Activated T-cell treated with anti-CD3 and anti-CD28 coated beads for 24 hours (primary cell): ENCODE measurements around the gene MN1.

Experiments used
- DNase-seq: peaks from one replicate; pipeline ENCODE4 v3.0.0-alpha.2; 2020; ENCODE audit warnings: low read depth

MN1 gene

DNA sequence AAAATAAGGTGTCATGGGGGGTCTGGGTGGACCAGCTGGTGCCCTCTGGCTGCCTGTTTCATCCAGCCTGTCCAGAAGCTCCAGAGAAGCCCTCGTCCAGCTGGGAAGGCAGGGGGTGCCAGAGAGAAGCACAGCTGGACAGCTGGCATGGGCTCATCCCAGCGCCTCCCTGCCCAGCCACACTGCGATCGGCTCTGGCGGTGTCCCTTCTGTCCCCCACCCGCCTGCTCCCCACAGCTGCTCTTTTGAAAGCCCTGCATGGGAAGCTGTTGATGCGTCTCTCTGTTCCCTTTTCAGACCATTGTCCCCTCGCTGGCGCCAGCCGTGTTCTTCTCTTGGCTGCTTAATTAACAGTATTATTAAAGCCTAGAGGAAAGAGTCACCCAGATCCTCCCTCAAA, 86.5 kb downstream of the MN1 start:
- no peak for DNase-seq

DNA sequence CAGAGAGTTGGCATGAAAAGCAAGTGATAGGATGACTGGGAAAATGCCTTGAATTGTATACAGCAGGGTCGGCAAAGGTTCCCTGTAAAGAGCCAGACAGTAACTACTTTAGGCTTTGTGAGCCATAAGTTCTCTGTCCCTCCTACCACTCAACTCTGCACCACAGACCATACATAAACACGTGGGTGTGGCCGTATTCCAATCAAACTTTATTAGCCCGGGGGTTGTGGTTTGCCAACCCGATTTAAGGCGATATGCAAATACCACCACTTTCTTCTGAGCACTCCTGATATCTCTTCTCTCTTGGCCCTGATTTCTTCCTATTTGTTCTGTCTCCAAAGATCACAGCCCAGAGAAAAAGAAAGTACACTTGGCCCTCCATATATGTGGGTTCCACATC, 87.5 kb downstream of the MN1 start:
- no peak for DNase-seq

DNA sequence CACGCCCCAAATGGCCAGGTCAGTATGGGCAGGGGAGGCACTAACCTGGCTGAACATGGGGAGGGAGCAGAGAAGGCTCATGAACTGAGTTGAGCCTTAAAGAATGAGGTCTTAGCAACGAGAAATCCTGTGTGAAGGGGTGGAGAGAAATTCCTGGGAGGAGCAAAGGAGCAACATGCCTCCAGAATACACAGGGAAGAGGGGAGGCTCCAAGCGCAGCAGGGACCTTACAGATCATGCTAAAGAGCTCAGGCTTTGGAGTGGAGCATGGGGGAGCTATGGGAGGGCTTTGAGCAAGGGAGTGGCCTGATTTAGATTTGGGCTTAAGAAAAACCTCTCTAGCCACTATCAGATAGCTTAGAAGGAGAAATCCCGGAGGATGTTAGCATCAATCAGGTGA, 88.1 kb downstream of the MN1 start:
- no peak for DNase-seq

DNA sequence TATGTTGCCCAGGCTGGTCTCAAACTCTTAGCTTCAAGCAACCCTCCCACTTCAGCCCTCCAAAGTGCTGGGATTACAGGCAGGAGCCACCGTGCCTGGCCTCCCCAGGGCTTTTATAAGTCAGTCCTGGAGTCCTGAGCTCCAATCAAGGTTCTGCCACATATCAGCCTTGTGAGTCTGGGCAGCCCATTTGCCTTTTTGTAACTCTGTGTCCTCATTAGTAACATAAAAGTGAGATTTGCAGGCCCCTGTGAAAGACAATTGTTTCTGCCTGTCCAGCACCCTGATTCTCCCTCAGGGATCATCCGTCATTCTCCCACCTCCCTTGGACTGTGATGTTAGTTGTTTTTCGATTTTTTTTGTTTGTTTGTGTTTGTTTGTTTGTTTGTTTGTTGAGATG, 89.8 kb downstream of the MN1 start:
- no peak for DNase-seq

DNA sequence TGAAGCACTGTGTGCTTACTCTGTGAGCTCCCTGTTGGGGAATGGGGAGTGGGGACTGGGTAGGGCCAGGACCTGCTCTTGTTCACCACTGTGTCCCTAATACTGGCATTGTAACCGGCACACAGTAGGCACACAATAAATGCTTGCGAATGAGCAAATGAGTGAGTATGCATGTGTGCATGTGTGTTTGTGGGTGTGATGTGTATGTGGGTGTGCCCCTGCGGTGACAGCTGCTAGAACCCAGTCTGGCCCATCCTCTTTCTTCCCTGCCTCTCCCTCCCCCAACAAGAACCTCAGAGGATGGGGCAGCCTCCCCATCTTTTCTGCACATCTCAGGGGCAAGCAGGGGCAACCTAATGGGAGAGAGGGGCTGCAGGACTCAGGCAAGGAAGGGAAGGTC, 90.5 kb downstream of the MN1 start:
- no peak for DNase-seq

DNA sequence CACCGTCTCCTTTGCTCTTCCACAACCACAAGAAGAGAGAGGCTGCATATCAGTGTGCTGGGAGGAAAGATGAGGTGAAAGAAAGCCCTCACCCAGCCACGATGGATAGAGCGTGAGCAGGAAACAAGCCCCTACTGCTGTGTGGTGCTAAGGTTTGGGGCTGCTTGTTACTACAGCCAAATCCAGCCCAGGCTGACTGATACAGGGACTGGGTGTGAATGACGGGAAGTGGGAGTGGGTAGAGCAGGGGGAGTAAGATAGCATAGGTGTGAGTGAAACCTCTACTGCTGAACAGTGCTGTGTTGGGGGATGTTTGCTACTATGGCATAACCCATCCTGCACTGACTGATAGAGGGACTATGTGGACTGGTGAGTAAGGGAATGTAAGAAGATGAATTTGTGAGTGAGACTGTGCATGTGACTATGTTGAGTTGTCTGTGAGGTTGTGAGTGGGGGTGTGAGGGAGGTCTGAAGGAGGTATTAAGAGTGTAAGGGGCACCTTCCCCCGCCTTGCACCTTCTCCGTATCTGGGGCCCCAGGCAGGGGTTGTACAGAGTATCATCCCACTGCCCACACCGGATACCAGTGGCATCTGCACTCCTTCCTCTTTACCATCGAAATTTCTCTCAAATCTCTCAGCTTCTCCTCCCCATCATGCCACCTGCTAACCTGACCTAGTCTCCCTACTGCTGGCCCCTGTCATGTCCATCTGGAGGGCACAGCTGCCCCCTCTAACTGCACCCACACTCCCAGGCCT, 91.5 kb downstream of the MN1 start:
- no peak for DNase-seq

DNA sequence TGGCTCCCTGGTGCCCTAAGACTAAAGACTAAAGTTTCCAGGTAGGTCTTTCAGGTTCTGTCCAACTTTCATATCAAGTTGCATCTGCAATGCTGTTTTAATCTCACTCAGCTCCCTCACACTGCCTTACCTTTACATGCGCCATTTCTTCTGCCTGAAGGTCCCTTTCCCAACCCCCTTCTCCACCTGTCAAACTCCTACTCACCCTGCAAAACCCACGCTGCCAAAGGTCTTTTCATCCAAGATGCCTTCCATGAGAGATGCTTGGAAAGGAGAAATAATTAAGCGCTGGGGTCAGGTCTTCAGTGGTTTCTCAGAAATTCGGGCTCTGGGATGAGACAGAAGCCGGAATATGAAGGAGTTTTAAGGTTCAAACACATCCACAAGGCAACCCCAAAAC, 95.1 kb downstream of the MN1 start:
- DNase-seq, result no peak

DNA sequence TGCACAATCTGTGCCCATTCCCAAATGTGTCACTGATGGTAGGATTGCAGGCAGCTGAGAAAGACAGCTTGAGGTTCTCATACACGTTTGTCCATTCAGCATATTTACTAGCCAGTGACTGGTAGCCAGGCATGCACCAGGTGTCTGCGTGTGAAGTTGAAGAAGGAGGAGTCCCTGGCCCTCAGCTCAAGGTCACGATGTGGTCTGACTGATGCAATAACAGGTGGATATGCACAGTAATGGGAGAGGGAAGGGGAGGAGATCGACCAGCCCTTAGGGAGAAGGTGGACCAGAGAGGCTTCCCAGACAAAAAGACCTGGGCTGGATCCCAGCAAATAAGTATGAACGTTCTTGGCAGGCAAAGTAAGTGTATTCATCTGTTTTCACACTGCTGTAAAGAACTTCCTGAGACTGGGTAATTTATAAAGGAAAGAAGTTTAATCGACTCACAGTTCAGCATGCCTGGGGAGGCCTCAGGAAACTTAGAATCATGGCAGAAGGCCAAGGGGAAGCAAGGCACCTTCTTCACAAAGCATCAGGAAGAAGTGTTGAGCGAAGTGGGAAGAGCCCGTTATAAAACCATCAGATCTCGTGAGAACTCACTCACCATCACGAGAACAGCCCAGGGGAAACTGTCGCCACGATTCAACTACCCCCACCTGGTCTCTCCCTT, 96.0 kb downstream of the MN1 start:
- no peak for DNase-seq

DNA sequence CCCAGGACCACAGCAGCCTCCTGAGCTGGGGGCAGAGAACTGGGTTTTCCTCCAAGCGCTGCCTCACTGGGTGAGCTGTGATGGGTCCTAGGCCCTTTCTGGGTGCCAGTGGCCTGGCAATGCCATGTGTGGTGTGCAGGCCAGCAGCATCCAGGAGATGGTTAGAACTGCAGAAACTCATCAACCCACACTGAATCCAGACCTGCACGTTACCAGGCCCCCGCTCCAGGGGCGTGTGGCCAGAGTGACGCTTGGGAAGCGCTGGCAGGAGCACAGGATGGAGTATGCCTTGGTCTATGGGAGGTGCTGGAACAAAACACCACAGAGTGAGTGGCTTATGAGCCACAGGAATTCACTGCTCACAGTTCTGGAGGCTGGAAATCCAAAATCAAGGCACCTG, 97.0 kb downstream of the MN1 start:
- DNase-seq, result no peak

DNA sequence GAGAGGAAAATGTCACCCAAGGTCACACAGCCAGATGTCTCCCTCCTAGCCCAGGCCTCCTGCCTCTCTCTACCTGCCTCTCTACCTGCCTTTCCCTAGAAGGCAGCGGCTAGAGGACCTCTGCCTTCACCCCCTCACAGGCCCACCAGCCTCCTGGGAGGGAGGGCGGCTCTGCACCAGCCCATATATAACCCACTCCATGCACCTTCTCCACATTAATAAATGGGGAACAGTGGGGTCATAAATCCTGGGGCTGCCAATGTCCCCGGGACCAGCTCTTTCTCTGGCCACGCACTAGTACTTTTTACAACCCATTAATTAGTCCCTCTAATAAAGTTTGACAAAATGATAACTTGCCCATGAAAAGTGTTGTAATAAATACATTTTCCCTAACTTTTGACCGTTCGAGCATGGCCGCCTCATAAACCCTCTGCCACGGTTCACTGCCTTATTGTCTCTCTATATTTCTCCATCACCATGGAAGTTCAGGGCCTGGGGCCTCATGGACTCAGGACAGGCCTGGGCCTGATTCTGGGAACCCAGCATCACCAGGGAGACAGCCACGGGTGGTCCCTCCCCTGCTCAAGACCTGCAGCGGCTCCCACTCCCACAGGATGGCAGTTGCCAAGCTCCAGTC, 102.1 kb downstream of the MN1 start:
- DNase-seq, result no peak

DNA sequence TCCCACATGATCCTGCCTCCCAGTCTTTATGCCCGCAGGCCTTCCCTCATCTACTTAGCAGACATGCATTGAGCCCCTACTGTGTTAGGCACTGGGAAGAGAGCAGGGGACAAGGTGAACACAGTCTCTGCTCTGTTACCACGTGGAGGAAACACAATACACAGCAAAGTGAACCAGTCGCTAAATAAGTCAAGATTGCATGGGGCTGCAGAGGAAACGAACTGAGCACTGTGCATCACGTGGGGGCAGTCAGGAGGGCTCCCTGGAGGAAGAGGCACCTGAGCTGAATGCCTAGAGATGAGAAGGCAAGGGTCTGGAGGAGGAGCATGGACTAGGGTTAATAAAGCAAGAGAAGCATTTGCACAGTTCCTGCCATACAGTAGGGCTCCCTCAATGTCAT, 102.7 kb downstream of the MN1 start:
- no peak for DNase-seq
